Measurements from ENCODE around the gene MEN1.

Gene MEN1

GRCh38 chr11:64788321-64789215 is 21.8 kb downstream of the MEN1 start:
- no peak for TF ChIP-seq EZH2 (IDR thresholded peaks at IDR 0.05; ENCODE audit: borderline replicate concordance, low read length)
- TF ChIP-seq, protein P1, sequence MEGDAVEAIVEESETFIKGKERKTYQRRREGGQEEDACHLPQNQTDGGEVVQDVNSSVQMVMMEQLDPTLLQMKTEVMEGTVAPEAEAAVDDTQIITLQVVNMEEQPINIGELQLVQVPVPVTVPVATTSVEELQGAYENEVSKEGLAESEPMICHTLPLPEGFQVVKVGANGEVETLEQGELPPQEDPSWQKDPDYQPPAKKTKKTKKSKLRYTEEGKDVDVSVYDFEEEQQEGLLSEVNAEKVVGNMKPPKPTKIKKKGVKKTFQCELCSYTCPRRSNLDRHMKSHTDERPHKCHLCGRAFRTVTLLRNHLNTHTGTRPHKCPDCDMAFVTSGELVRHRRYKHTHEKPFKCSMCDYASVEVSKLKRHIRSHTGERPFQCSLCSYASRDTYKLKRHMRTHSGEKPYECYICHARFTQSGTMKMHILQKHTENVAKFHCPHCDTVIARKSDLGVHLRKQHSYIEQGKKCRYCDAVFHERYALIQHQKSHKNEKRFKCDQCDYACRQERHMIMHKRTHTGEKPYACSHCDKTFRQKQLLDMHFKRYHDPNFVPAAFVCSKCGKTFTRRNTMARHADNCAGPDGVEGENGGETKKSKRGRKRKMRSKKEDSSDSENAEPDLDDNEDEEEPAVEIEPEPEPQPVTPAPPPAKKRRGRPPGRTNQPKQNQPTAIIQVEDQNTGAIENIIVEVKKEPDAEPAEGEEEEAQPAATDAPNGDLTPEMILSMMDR (IDR thresholded peaks at IDR 0.05; ENCODE audit: low read length): no peak
- no peak overlapping the region for H3K27ac ChIP-seq (ENCODE audit: low read depth, low read length, poor library complexity, severe bottlenecking)
- no peak overlapping the region for H3K9ac ChIP-seq (ENCODE audit: low read length)

GRCh38 chr11:64787526-64788320 is 22.6 kb downstream of the MEN1 start:
- H3K36me3 ChIP-seq (ENCODE audit: insufficient read depth, low read length): peaks cover 30% of the 10 kb centered on the region; the same call in 1 of the 2 replicates

More at GRCh38 chr11:64788321-64789215, 21.8 kb downstream of the MEN1 start:
- Histone ChIP-seq H3K9me3 (ENCODE audit: low read length) (no peaks in the 10 kb centered on the region), H3K79me2 (ENCODE audit: insufficient read depth, low read length) (no peaks in the 10 kb centered on the region), H4K20me1 (ENCODE audit: insufficient read depth, low read length) (no peaks in the 10 kb centered on the region), H3K27me3 (ENCODE audit: insufficient read depth, low read length) (no peaks in the 10 kb centered on the region), H3K4me2 (ENCODE audit: low read length) (no peak overlapping the region), H3K9me2 (ENCODE audit: low read depth, low read length) (no peaks in the 10 kb centered on the region), H2AFZ (ENCODE audit: low read length) (no peak overlapping the region), H3K4me3 (ENCODE audit: low read depth, low read length, poor library complexity, severe bottlenecking) (no peak overlapping the region), H3K36me3 (ENCODE audit: insufficient read depth, low read length) (peaks cover 31% of the 10 kb centered on the region; the same call in 1 of the 2 replicates), H3K4me1 (ENCODE audit: insufficient read depth, low read length, severe bottlenecking) (peaks cover 6% of the 10 kb centered on the region), H3F3A (ENCODE audit: insufficient read depth, low read length) (no peaks in the 10 kb centered on the region)

GRCh38 chr11:64786308-64786707 is 24.0 kb downstream of the MEN1 start:
- H3K27ac ChIP-seq (ENCODE audit: low read depth, low read length, poor library complexity, severe bottlenecking): no peak overlapping the region
- H2AFZ ChIP-seq (ENCODE audit: low read length): no peak overlapping the region
- TF ChIP-seq, protein P1 (IDR thresholded peaks at IDR 0.05; ENCODE audit: low read length): no peak
- no peak for TF ChIP-seq EZH2 (IDR thresholded peaks at IDR 0.05; ENCODE audit: borderline replicate concordance, low read length)
- no peak overlapping the region for H3K9ac ChIP-seq (ENCODE audit: low read length)
- H3F3A ChIP-seq (ENCODE audit: insufficient read depth, low read length): no peaks in the 10 kb centered on the region
- peaks cover 21% of the 10 kb centered on the region for H3K4me1 ChIP-seq (ENCODE audit: insufficient read depth, low read length, severe bottlenecking)
- no peaks in the 10 kb centered on the region for H3K79me2 ChIP-seq (ENCODE audit: insufficient read depth, low read length)
- H4K20me1 ChIP-seq (ENCODE audit: insufficient read depth, low read length): no peaks in the 10 kb centered on the region
- no peak overlapping the region for H3K4me2 ChIP-seq (ENCODE audit: low read length)
- H3K4me3 ChIP-seq (ENCODE audit: low read depth, low read length, poor library complexity, severe bottlenecking): no peak overlapping the region
- H3K36me3 ChIP-seq (ENCODE audit: insufficient read depth, low read length): peaks cover 25% of the 10 kb centered on the region; the same call in 1 of the 2 replicates
- no peaks in the 10 kb centered on the region for H3K9me3 ChIP-seq (ENCODE audit: low read length)
- no peaks in the 10 kb centered on the region for H3K9me2 ChIP-seq (ENCODE audit: low read depth, low read length)
- H3K27me3 ChIP-seq (ENCODE audit: insufficient read depth, low read length): no peaks in the 10 kb centered on the region

More at GRCh38 chr11:64787526-64788320, 22.6 kb downstream of the MEN1 start:
- no peaks in the 10 kb centered on the region for H3K9me3 ChIP-seq (ENCODE audit: low read length)
- peak overlapping the region; percentile 21; the same call in 1 of the 2 replicates for H3K4me2 ChIP-seq (ENCODE audit: low read length)
- no peaks in the 10 kb centered on the region for H4K20me1 ChIP-seq (ENCODE audit: insufficient read depth, low read length)
- H3K27me3 ChIP-seq (ENCODE audit: insufficient read depth, low read length): no peaks in the 10 kb centered on the region
- peak overlapping the region; percentile 65 for H3K27ac ChIP-seq (ENCODE audit: low read depth, low read length, poor library complexity, severe bottlenecking)
- peaks cover 12% of the 10 kb centered on the region for H3K4me1 ChIP-seq (ENCODE audit: insufficient read depth, low read length, severe bottlenecking)
- no peak overlapping the region for H3K4me3 ChIP-seq (ENCODE audit: low read depth, low read length, poor library complexity, severe bottlenecking)
- H3K9ac ChIP-seq (ENCODE audit: low read length): peak overlapping the region; percentile 41; the same call in 1 of the 2 replicates
- H3F3A ChIP-seq (ENCODE audit: insufficient read depth, low read length): no peaks in the 10 kb centered on the region
- no peak for TF ChIP-seq EZH2 (IDR thresholded peaks at IDR 0.05; ENCODE audit: borderline replicate concordance, low read length)
- TF ChIP-seq, protein P1 (IDR thresholded peaks at IDR 0.05; ENCODE audit: low read length): peak; percentile 84
- no peaks in the 10 kb centered on the region for H3K79me2 ChIP-seq (ENCODE audit: insufficient read depth, low read length)
- no peaks in the 10 kb centered on the region for H3K9me2 ChIP-seq (ENCODE audit: low read depth, low read length)
- no peak overlapping the region for H2AFZ ChIP-seq (ENCODE audit: low read length)

Measured in OCI-LY1 (cell line).